Spleen (tissue), 11 donors: Measurements from ENCODE around the gene TMEM234. TPM values are rescaled to one million over a fixed set of nuclear protein-coding genes. Genes with fewer than 3 reads are reported as not detected.
A peak's percentile ranks its signal among the peaks of the same experiment; 100 is the strongest.

ENCODE experiments used
- DNase-seq: peaks from one replicate; pipeline ENCODE4 v3.0.0-alpha.2; 2020
- H3K27ac ChIP-seq, 8 donors: fragments of 200-600 bp; sonication (generic) in 7 of 8; 1 replicate in 4 of 8; 2 replicates in 4 of 8; pipeline versions ENCODE4 v1.5.0 to v1.8.0; 2016 to 2021; ENCODE audit warnings: inconsistent platforms in 4 of 8, mild to moderate bottlenecking in 4 of 8, moderate library complexity in 1 of 8
- H3K27me3 ChIP-seq, 7 donors: fragments of 200-600 bp; sonication (generic) in 6 of 7; replicated peaks in 1 of 7; 1 replicate in 4 of 7; 2 replicates in 3 of 7; pipeline versions ENCODE4 v1.5.0 to v1.8.0; 2016 to 2021; ENCODE audit warnings: inconsistent platforms in 3 of 7, mild to moderate bottlenecking in 1 of 7
- H3K36me3 ChIP-seq, 6 donors: fragments of 200-600 bp; sonication (generic) in 5 of 6; 1 replicate in 4 of 6; 2 replicates in 2 of 6; pipeline versions ENCODE4 v1.5.0 to v1.8.0; 2016 to 2021; ENCODE audit warnings: inconsistent platforms in 2 of 6
- H3K4me1 ChIP-seq, 6 donors: fragments of 200-600 bp; sonication (generic) in 5 of 6; 1 replicate in 3 of 6; 2 replicates in 3 of 6; pipeline versions ENCODE4 v1.5.0 to v1.8.0; 2016 to 2021; ENCODE audit warnings: inconsistent platforms in 3 of 6
- H3K4me3 ChIP-seq, 8 donors: fragments of 200-600 bp; sonication (generic) in 7 of 8; 1 replicate in 4 of 8; 2 replicates in 4 of 8; pipeline versions ENCODE4 v1.5.0 to v1.8.0; 2016 to 2021; ENCODE audit warnings: inconsistent platforms in 4 of 8, mild to moderate bottlenecking in 4 of 8, moderate library complexity in 2 of 8
- H3K9me3 ChIP-seq, 8 donors: fragments of 200-600 bp; sonication (generic) in 7 of 8; 1 replicate in 4 of 8; 2 replicates in 4 of 8; pipeline versions ENCODE4 v1.5.0 to v1.8.0; 2016 to 2021; ENCODE audit warnings: inconsistent platforms in 4 of 8
- POLR2A ChIP-seq, 3 donors: fragments of 450-650 bp; IDR thresholded peaks; one replicate each; pipeline ENCODE4 v1.5.1; 2017; ENCODE audit warnings: antibody characterized with exemption in 3 of 3, mild to moderate bottlenecking in 1 of 3
- POLR2AphosphoS5 ChIP-seq, 3 donors: sonication (generic); formaldehyde crosslinking; IDR thresholded peaks; one replicate each; pipeline ENCODE4 v1.5.1; 2017; ENCODE audit warnings: antibody characterized with exemption in 3 of 3
- WGBS, 5 donors: extraction: QIAGEN DNeasy Blood & Tissue Kit in 3 of 5; methylation state at CpG; one replicate each; pipeline versions ENCODE4 v1.1.5 to v1.1.7; 2013 to 2018; 5-methylcytosine and 5-hydroxymethylcytosine counted together
- intact Hi-C: fragments of 100-400 bp; cut with DNase I; formaldehyde crosslinking; loops from one replicate; pipeline ENCODE4 v1.15.0; 2023; ENCODE audit warnings: low total_unique reads
- polyA plus RNA-seq, 3 donors: library from polyadenylated mRNA; stranded (reverse); fragments of 200-250 nt; gene quantifications; one replicate each; pipeline ENCODE4 v1.2.1, GENCODE V29; 2013
- total RNA-seq, 7 donors: library from RNA; depleted of rRNA in 3 of 7; stranded (reverse); fragments of >200 nt in 3 of 7; fragmentation: NEBNext Ultra II Directional in 4 of 7; extraction: Animal tissue kit (Norgen Biotek cat#: 25700) in 4 of 7; gene quantifications; one replicate each; pipeline versions ENCODE4 v1.1.0 to v1.2.1, GENCODE V29; 2016 to 2021
- TF ChIP-seq, protein P1 (sequence below), 11 experiments: fragments of 200-600 bp in 7 of 11; fragments of 450-650 bp in 4 of 11; sonication (generic) in 4 of 11; IDR thresholded peaks in 8 of 11; conservative IDR thresholded peaks in 3 of 11; 1 replicate in 7 of 11; 2 replicates in 4 of 11; pipeline versions ENCODE4 v1.4.0 to v1.8.0; 2016 to 2021; ENCODE audit warnings: antibody characterized with exemption in 11 of 11, inconsistent platforms in 4 of 11, mild to moderate bottlenecking in 1 of 11
- donor health status: healthy with polysubstance abuse.
- donor health status: DM: no; HTN: no; CAD: no; lungs with moderate emphysema.
- donor health status: DM: no; HTN: no; CAD: no.
- donor health status: Bipolar disorder and iron deficiency.
- donor health status: healthy.
- donor health status: DM: no; HTN: no; CAD: no.
- donor health status: DM: yes; HTN: yes; CAD: no.

The TMEM234 gene
- total and polyA plus RNA-seq, 10 donors = 7.7 to 30.2 (median 21.0) TPM

DNA sequence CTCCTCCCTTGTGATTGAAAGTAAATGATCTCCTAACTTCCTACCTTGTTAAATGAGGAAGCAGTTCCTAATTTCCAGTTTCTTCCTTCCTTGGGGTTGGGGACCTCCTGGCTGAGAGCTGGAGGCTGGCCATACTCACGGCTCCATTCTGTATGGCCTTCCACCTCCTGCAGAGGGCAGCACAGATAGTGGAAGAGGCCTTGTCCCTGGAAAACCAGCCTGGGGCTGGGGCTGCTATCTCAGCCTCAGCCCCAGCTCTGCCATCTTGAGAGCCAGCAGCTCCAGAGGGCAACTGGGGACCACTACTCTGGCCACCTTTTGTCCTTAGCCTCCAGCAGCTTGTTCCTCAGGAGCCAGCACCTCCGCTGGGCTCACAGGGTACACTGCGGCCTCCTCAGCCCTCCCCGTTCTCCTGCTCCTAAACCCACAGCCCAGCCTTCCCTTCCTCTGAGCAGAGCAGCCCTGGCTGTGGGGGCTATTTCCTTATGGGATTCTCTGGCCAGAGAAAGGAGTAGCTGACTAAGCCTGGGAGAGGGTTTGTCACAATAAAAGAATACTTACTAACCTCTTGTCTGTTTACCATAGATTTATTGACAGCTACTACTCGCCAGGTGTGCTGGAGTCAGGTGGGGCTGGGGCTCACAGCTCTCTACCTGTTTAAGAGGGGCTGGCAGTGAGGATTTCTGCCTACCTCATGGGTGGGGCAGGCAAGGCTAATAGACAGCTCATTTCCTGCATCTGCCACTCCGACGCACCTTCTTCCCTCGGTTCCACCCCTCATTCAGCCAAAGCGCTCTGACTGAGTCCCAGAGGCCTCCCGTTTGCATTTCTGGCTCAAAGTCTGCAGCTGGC is 6.3 kb downstream of the TMEM234 start:
- 69 to 78% (median 71%) methylated on average over 10 of the region's 10 CpGs for WGBS, 5 donors
- TF ChIP-seq, protein P1, sequence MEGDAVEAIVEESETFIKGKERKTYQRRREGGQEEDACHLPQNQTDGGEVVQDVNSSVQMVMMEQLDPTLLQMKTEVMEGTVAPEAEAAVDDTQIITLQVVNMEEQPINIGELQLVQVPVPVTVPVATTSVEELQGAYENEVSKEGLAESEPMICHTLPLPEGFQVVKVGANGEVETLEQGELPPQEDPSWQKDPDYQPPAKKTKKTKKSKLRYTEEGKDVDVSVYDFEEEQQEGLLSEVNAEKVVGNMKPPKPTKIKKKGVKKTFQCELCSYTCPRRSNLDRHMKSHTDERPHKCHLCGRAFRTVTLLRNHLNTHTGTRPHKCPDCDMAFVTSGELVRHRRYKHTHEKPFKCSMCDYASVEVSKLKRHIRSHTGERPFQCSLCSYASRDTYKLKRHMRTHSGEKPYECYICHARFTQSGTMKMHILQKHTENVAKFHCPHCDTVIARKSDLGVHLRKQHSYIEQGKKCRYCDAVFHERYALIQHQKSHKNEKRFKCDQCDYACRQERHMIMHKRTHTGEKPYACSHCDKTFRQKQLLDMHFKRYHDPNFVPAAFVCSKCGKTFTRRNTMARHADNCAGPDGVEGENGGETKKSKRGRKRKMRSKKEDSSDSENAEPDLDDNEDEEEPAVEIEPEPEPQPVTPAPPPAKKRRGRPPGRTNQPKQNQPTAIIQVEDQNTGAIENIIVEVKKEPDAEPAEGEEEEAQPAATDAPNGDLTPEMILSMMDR (IDR thresholded peaks at IDR 0.05 in 8 of 11, conservative IDR thresholded peaks at IDR 0.05 in 3 of 11) = peak; percentile 48 to 86 (median 77)
- peak; percentile 23 to 38 (median 33) for TF ChIP-seq POLR2AphosphoS5 (IDR thresholded peaks at IDR 0.05)
- no peak for TF ChIP-seq POLR2A (IDR thresholded peaks at IDR 0.05)
- intact Hi-C loops = no loop called here
- no peak for DNase-seq
- H3K27ac ChIP-seq = peak overlapping the region in 5 of 8 donors; percentile 29 to 67 (median 42)
- peaks cover 8 to 42% (median 30%) of the 10 kb centered on the region in 6 donors for H3K4me1 ChIP-seq
- H3K4me3 ChIP-seq = no peak overlapping the region
- no peaks in the 10 kb centered on the region for H3K9me3 ChIP-seq
- H3K27me3 ChIP-seq = no peaks in the 10 kb centered on the region
- peaks cover 0 to 77% (median 27%) of the 10 kb centered on the region in 6 donors for H3K36me3 ChIP-seq

DNA sequence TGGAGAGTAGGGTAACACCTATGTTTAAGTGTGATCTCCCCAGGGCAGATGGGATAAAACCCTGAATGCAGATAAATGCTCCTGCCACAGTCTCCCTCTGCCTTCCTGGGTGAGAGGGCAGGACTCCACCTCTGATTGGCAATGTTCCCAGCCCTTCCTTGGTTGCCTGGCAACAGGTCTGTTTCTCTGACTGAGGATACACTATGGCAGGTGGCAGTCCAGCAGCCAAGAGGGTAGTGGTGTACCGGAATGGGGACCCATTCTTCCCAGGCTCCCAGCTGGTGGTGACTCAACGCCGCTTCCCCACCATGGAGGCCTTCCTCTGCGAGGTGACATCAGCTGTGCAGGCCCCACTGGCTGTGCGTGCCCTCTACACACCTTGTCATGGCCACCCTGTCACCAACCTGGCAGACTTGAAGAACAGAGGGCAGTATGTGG is 13.2 kb downstream of the TMEM234 start, which contains the start of gene DCDC2B:
TSS of gene DCDC2B (plus strand) at position 199 of the 438 bp plus-strand sequence. CDS start at position 204, 5 bp downstream.
- Histone ChIP-seq H3K27me3 (no peaks in the 10 kb centered on the region), H3K9me3 (no peaks in the 10 kb centered on the region), H3K36me3 (peaks cover 0 to 16% (median 0%) of the 10 kb centered on the region in 6 donors), H3K4me3 (no peak within 1 kb of the TSS), H3K27ac (peak within 1 kb of the TSS in 1 of 8 donors; percentile 8), H3K4me1 (peaks cover 10 to 59% (median 35%) of the 10 kb centered on the region in 6 donors)
- WGBS, 5 donors = 85 to 94% (median 89%) methylated on average over 3 to 5 of the region's 5 CpGs
- no peak for DNase-seq
- intact Hi-C loops = no loop called here
- TF ChIP-seq POLR2A (IDR thresholded peaks at IDR 0.05) (no peak), POLR2AphosphoS5 (IDR thresholded peaks at IDR 0.05) (peak in 2 of 3 donors; percentile 23 to 64)
- TF ChIP-seq, protein P1 (IDR thresholded peaks at IDR 0.05 in 8 of 11, conservative IDR thresholded peaks at IDR 0.05 in 3 of 11) = no peak

DNA sequence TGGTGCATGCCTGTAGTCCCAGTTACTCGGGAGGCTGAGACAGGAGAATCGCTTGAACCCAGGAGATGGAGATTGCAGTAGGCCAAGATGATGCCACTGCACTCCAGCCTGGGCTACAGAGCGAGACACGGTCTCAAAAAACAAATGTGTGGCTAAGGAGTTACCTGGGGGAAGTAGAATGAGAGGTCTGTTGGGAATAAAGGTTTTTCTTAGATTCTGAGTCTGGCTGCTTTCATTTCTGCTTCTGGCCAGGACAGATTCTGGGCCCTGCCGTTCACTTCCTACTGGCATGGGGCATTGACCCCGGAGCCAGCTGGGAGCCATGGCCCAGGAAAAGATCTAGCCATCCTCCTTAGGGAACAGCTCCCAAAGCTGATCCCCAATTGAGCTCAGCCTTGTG is 13.7 kb downstream of the TMEM234 start:
- peak overlapping the region in 1 of 8 donors; percentile 8 for H3K27ac ChIP-seq
- no peak overlapping the region for H3K4me3 ChIP-seq
- no peaks in the 10 kb centered on the region for H3K27me3 ChIP-seq
- peaks cover 10 to 60% (median 35%) of the 10 kb centered on the region in 6 donors for H3K4me1 ChIP-seq
- WGBS, 5 donors = 69 to 81% (median 79%) methylated on average over 6 of the region's 6 CpGs
- H3K36me3 ChIP-seq = peaks cover 0 to 15% (median 0%) of the 10 kb centered on the region in 6 donors
- no peak for DNase-seq
- TF ChIP-seq, protein P1 (IDR thresholded peaks at IDR 0.05 in 8 of 11, conservative IDR thresholded peaks at IDR 0.05 in 3 of 11) = no peak
- TF ChIP-seq POLR2AphosphoS5 (IDR thresholded peaks at IDR 0.05) = no peak
- TF ChIP-seq POLR2A (IDR thresholded peaks at IDR 0.05) = no peak
- H3K9me3 ChIP-seq = no peaks in the 10 kb centered on the region
- intact Hi-C loops = no loop called here
